Adrenal gland (tissue), 5 donors: ENCODE measurements around the gene OR1J4.

Experiments
- CTCF ChIP-seq, 6 experiments: fragments of 450-650 bp in 4 of 6; fragments of 200-600 bp in 2 of 6; sonication (generic) in 1 of 6; IDR thresholded peaks; 1 replicate in 5 of 6; 2 replicates in 1 of 6; pipeline versions ENCODE4 v1.5.1 to v1.8.0; 2016 to 2021; ENCODE audit warnings: antibody characterized with exemption in 6 of 6, mild to moderate bottlenecking in 2 of 6, moderate library complexity in 1 of 6
- POLR2A ChIP-seq, 2 donors: fragments of 450-650 bp; IDR thresholded peaks; one replicate each; pipeline ENCODE4 v1.6.1; 2017; ENCODE audit warnings: antibody characterized with exemption in 2 of 2, mild to moderate bottlenecking in 2 of 2, moderate library complexity in 1 of 2
- donor health status: DM: no; HTN: no; CAD: no.

GRCh38 chr9:122518226-122518625, 715 bp upstream of the OR1J4 start:
- TF ChIP-seq CTCF (IDR thresholded peaks at IDR 0.05) (no peak), POLR2A (IDR thresholded peaks at IDR 0.05) (no peak)
